ENCODE data around the gene CTH.

Gene CTH

GRCh38 chr1:70486676-70487458 lies 75.8 kb downstream of the CTH start:
- no peaks in the 10 kb centered on the region for H3K9me3 Mint-ChIP-seq
- TF ChIP-seq, protein P1, sequence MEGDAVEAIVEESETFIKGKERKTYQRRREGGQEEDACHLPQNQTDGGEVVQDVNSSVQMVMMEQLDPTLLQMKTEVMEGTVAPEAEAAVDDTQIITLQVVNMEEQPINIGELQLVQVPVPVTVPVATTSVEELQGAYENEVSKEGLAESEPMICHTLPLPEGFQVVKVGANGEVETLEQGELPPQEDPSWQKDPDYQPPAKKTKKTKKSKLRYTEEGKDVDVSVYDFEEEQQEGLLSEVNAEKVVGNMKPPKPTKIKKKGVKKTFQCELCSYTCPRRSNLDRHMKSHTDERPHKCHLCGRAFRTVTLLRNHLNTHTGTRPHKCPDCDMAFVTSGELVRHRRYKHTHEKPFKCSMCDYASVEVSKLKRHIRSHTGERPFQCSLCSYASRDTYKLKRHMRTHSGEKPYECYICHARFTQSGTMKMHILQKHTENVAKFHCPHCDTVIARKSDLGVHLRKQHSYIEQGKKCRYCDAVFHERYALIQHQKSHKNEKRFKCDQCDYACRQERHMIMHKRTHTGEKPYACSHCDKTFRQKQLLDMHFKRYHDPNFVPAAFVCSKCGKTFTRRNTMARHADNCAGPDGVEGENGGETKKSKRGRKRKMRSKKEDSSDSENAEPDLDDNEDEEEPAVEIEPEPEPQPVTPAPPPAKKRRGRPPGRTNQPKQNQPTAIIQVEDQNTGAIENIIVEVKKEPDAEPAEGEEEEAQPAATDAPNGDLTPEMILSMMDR (IDR thresholded peaks at IDR 0.05) = no peak
- peaks cover 2% of the 10 kb centered on the region for H3K27me3 Mint-ChIP-seq (ENCODE audit: low read depth, poor library complexity)
- no peaks in the 10 kb centered on the region for H3K36me3 Mint-ChIP-seq (ENCODE audit: low read depth)
- H3K4me1 Mint-ChIP-seq = no peaks in the 10 kb centered on the region
- no peak for DNase-seq
- H3K27ac Mint-ChIP-seq = no peak overlapping the region
- no peak overlapping the region for H3K4me3 Mint-ChIP-seq

DNA sequence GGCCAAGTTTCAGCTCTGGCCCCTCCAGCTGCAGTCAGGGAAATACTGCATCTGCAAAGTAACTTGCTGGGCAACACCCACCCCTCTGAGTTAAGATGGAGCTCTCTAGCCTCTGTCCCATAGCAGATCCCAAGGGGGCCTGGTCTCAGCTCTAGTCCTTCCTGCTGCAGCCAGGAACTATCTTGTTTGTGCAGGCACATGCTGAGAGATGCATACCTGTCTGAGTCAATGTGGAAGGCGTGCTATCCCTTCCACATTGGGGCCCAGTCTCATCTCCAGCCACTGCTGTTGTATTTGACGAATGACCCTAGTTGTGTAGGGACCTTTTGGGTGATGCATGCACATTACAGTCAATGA lies 76.4 kb downstream of the CTH start:
- Mint-ChIP-seq H3K4me3 (no peak overlapping the region), H3K27ac (no peak overlapping the region), H3K27me3 (ENCODE audit: low read depth, poor library complexity) (peaks cover 2% of the 10 kb centered on the region), H3K4me1 (no peaks in the 10 kb centered on the region), H3K36me3 (ENCODE audit: low read depth) (no peaks in the 10 kb centered on the region), H3K9me3 (no peaks in the 10 kb centered on the region)
- DNase-seq = no peak
- TF ChIP-seq, protein P1 (IDR thresholded peaks at IDR 0.05) = no peak

DNA sequence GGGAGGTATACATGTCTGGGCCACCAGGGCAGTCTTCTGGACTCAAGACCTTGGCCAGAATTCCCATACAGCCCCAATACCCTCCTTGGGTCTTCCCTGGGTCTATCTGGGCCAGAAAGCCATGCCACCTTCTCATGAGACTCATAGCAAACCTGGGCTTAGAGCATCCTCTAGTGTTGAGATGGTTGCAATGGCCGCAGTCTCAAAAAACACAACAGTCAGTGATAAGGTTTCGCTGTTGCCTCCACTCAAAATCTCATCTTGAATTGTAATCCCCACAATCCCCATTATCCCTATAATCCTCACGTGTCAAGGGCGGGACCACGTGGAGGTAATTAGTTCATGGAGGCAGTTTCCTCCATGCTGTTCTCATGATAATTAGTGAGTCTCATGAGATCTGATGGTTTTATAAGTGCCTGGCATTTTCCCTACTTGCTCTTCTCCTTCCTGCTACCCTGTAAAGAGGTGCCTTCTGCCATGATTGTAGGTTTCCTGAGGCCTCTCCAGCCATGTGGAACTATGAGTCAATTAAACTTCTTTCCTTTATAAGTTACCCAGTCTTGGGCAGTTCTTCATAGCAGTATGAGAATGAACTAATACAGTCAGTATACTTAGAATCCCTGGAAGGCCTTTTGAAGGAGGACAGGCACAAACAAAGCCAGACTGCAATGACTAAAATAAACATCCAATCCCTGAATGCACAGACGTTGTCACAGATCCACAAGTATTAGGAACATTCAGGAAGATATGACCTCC lies 77.0 kb downstream of the CTH start:
- Mint-ChIP-seq H3K9me3 (no peaks in the 10 kb centered on the region), H3K4me3 (no peak overlapping the region), H3K4me1 (no peaks in the 10 kb centered on the region), H3K27me3 (ENCODE audit: low read depth, poor library complexity) (peaks cover 2% of the 10 kb centered on the region), H3K36me3 (ENCODE audit: low read depth) (no peaks in the 10 kb centered on the region), H3K27ac (no peak overlapping the region)
- peak; percentile 7 for DNase-seq
- TF ChIP-seq, protein P1 (IDR thresholded peaks at IDR 0.05) = peak; percentile 51

All from nephron progenitor cell (in vitro differentiated cells).